ENCODE measurements around the gene CELF2. TPM values are rescaled to one million over a fixed set of nuclear protein-coding genes. Genes with fewer than 3 reads are reported as not detected.

The CELF2 gene
- total and polyA plus RNA-seq, 2 of the 4 experiments (the other 2 are of a cell fraction): 3.5 to 6.6 TPM

DNA sequence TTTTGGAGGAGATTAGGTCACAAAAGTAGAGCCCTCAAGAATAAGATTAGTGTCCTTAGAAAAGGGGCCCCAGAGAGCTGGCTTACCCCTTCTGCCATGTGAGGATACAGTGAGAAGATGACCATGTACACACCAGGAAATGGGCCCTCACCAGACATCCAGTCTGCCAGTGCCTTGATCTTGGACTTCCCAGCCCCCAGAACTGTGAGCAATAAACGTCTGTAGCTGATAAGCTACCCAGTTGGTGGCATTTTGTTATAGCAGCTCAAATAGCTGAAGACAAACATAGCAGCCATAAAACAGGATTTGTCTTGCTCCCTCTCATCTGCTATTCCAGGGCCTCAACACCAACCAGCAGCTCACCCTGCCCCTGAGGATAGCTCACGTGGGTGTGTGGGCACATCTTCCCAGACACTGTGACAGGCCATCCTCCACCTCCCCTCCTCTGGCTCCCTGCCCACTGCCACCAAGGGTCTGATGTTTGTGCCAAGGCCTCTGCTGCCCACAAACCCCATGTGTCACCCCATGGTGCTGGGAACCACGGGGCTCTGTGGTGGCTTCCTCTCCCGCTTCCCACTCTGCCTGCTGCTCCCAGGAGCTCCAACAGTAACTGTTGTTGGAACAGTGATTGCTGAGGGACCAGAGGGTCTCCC lies 341.4 kb downstream of the CELF2 start:
- Histone ChIP-seq H3K36me3 (ENCODE audit: control insufficient read depth, insufficient read depth, low read length) (no peaks in the 10 kb centered on the region), H3K9me3 (ENCODE audit: control insufficient read depth, insufficient read depth, low read length) (peaks cover 4% of the 10 kb centered on the region), H3K27me3 (ENCODE audit: control insufficient read depth, insufficient read depth, low read length) (no peaks in the 10 kb centered on the region), H3K4me2 (ENCODE audit: low read depth, low read length) (no peak overlapping the region), H3K9ac (ENCODE audit: low read depth, low read length) (no peak overlapping the region), H3K23ac (ENCODE audit: low read depth, low read length) (no peak overlapping the region), H2AFZ (replicated peaks; ENCODE audit: low read length, poor library complexity) (no peak overlapping the region), H3K18ac (ENCODE audit: low read depth, low read length) (no peak overlapping the region), H4K91ac (ENCODE audit: insufficient read depth, low read depth, low read length) (no peak overlapping the region), H3K27ac (ENCODE audit: insufficient read depth, low read length) (no peak overlapping the region), H4K8ac (ENCODE audit: low read depth in 2 of 2, low read length in 2 of 2) (no peak overlapping the region), H2AK5ac (ENCODE audit: low read depth, low read length) (no peak overlapping the region), H3K9me1 (ENCODE audit: insufficient read depth, low read length) (no peaks in the 10 kb centered on the region), H3K4me1 (ENCODE audit: control insufficient read depth, insufficient read depth, low read length) (no peaks in the 10 kb centered on the region), H4K5ac (ENCODE audit: low read depth, low read length) (no peak overlapping the region), H3K56ac (ENCODE audit: extremely low read depth, insufficient read depth, low read length) (no peak overlapping the region), H3K4ac (ENCODE audit: low read depth, low read length) (no peak overlapping the region), H3K4me3 (ENCODE audit: insufficient read depth, low read depth, low read length) (no peak overlapping the region), H2BK20ac (ENCODE audit: low read depth, low read length) (no peak overlapping the region), H3K79me1 (ENCODE audit: low read depth in 1 of 2, low read length in 2 of 2) (no peaks in the 10 kb centered on the region), H2AK9ac (replicated peaks; ENCODE audit: low read depth, low read length, poor library complexity) (no peak overlapping the region), H2BK15ac (ENCODE audit: low read depth, low read length) (no peak overlapping the region), H3K14ac (replicated peaks; ENCODE audit: low read depth, low read length) (no peak overlapping the region), H4K20me1 (ENCODE audit: insufficient read depth, low read length) (no peaks in the 10 kb centered on the region), H2BK120ac (ENCODE audit: low read depth, low read length) (no peak overlapping the region), H2BK5ac (ENCODE audit: low read depth, low read length, poor library complexity, severe bottlenecking) (no peak overlapping the region)
- ChIA-PET CTCF (no interaction called here), POLR2A (ENCODE audit: unreplicated experiment) (no interaction called here)
- no TSS peak for BruUV-seq (replicated peaks)
- ATAC-seq (ENCODE audit: low read depth) (no peak), DNase-seq (no peak)
- WGBS, 2 experiments (ENCODE audit: extremely low coverage in 2 of 2, insufficient read length in 1 of 2): 17% methylated on average over 1 of the region's 4 CpGs; no CpG with 5 or more reads in 1 of the 2 experiments
- dilution Hi-C loops (cut with HindIII; ENCODE audit: low sequenced_read_pairs, unreplicated experiment) (no loop called here), intact Hi-C loops (cut with micrococcal nuclease) (no loop called here), in situ Hi-C loops (cut with MboI; ENCODE audit: low sequenced_read_pairs) (no loop called here)
- TF ChIP-seq RCOR1 (IDR thresholded peaks at IDR 0.05; ENCODE audit: insufficient replicate concordance, low read length) (no peak), CHD1 (IDR thresholded peaks at IDR 0.05; ENCODE audit: low read depth, low read length) (no peak), RFX5 (IDR thresholded peaks at IDR 0.05; ENCODE audit: low read depth, low read length) (no peak), RAD21 (IDR thresholded peaks at IDR 0.05; ENCODE audit: low read length) (no peak), MAFK (IDR thresholded peaks at IDR 0.05; ENCODE audit: low read depth, low read length) (no peak), SMC3 (IDR thresholded peaks at IDR 0.05; ENCODE audit: low read depth, low read length) (no peak), MXI1 (IDR thresholded peaks at IDR 0.05; ENCODE audit: borderline replicate concordance, low read depth, low read length) (no peak), CEBPB (IDR thresholded peaks at IDR 0.05; ENCODE audit: low read depth, low read length) (no peak), FOS (IDR thresholded peaks at IDR 0.05; ENCODE audit: low read depth, low read length) (no peak), NFE2L2 (IDR thresholded peaks at IDR 0.05; ENCODE audit: low read depth, low read length) (no peak), BHLHE40 (IDR thresholded peaks at IDR 0.05; ENCODE audit: low read depth, low read length) (no peak), USF2 (IDR thresholded peaks at IDR 0.05; ENCODE audit: low read depth, low read length) (no peak), CTCF (conservative IDR thresholded peaks at IDR 0.05; ENCODE audit: low read depth, low read length) (no peak)
- TF ChIP-seq, protein P1, sequence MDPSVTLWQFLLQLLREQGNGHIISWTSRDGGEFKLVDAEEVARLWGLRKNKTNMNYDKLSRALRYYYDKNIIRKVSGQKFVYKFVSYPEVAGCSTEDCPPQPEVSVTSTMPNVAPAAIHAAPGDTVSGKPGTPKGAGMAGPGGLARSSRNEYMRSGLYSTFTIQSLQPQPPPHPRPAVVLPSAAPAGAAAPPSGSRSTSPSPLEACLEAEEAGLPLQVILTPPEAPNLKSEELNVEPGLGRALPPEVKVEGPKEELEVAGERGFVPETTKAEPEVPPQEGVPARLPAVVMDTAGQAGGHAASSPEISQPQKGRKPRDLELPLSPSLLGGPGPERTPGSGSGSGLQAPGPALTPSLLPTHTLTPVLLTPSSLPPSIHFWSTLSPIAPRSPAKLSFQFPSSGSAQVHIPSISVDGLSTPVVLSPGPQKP (IDR thresholded peaks at IDR 0.05; ENCODE audit: borderline replicate concordance, low read depth, low read length): no peak
